OCI-LY7 (cell line): ENCODE results near the gene PIN1. TPM values are rescaled to one million over a fixed set of nuclear protein-coding genes. Genes with fewer than 3 reads are reported as not detected.

ENCODE experiments used
- BruUV-seq: library from RNA; stranded (reverse); fragments of 400-500 nt; replicated peaks from 2 replicates; lab custom pipeline; 2021; lab: Mats Ljungman, UMichigan
- CTCF ChIA-PET: fragments of 300-600 bp; sonication (Branson Sonifier 250); formaldehyde crosslinking; loops from one replicate; lab custom pipeline; 2022; ENCODE audit warnings: antibody characterized with exemption; ENCODE audit not compliant: unreplicated experiment; lab: Charles Lee
- POLR2A ChIA-PET: fragments of 300-600 bp; sonication (Branson Sonifier 250); formaldehyde crosslinking; loops from one replicate; lab custom pipeline; 2022; ENCODE audit warnings: antibody characterized with exemption; lab: Charles Lee
- DNase-seq: peaks from one replicate; pipeline ENCODE4 v3.0.0-alpha.2; 2015; ENCODE audit warnings: low spot score
- H2AFZ ChIP-seq: fragments of 200-600 bp; sonication (generic), shearing (Covaris generic); 2 replicates; pipeline ENCODE4 v1.6.1; 2014; ENCODE audit warnings: mild to moderate bottlenecking, antibody characterized with exemption, low read length, moderate library complexity
- H3K27ac ChIP-seq: fragments of 200-600 bp; sonication (generic); 2 replicates; pipeline ENCODE4 v1.5.1; 2014; ENCODE audit warnings: mixed run types, low read depth, mild to moderate bottlenecking, moderate library complexity, low read length, inconsistent platforms; ENCODE audit not compliant: poor library complexity, severe bottlenecking
- H3K36me3 ChIP-seq: fragments of 200-600 bp; sonication (generic); 2 replicates; pipeline ENCODE4 v1.6.1; 2014; ENCODE audit warnings: mild to moderate bottlenecking, antibody characterized with exemption, low read length, moderate library complexity, mixed read lengths; ENCODE audit not compliant: insufficient read depth
- H3K4me1 ChIP-seq: fragments of 200-600 bp; sonication (generic); 2 replicates; pipeline ENCODE4 v1.5.1; 2014; ENCODE audit warnings: mild to moderate bottlenecking, low read length; ENCODE audit not compliant: insufficient read depth, poor library complexity, severe bottlenecking
- H3K4me2 ChIP-seq: fragments of 200-600 bp; sonication (generic); 2 replicates; pipeline ENCODE4 v1.6.1; 2014; ENCODE audit warnings: mild to moderate bottlenecking, low read length
- H3K4me3 ChIP-seq: fragments of 200-600 bp; sonication (generic); 2 replicates; pipeline ENCODE4 v1.5.1; 2014; ENCODE audit warnings: mild to moderate bottlenecking, low read depth, low read length; ENCODE audit not compliant: poor library complexity, severe bottlenecking
- H3K79me2 ChIP-seq: fragments of 200-600 bp; sonication (generic); 2 replicates; pipeline ENCODE4 v1.6.1; 2016; ENCODE audit warnings: low read depth, mild to moderate bottlenecking, low read length, moderate library complexity, mixed read lengths; ENCODE audit not compliant: insufficient read depth
- H3K9me2 ChIP-seq: fragments of 200-600 bp; sonication (generic); 2 replicates; pipeline ENCODE4 v1.6.1; 2016; ENCODE audit warnings: mild to moderate bottlenecking, low read length, mixed read lengths; ENCODE audit not compliant: insufficient read depth
- H3K9me3 ChIP-seq: fragments of 200-600 bp; sonication (generic); 2 replicates; pipeline ENCODE4 v1.6.1; 2014; ENCODE audit warnings: mild to moderate bottlenecking, mixed run types, low read length, mixed read lengths
- H4K20me1 ChIP-seq: fragments of 200-600 bp; sonication (generic); 2 replicates; pipeline ENCODE4 v1.6.1; 2014; ENCODE audit warnings: mild to moderate bottlenecking, antibody characterized with exemption, low read length, moderate library complexity, mixed read lengths; ENCODE audit not compliant: insufficient read depth
- EZH2phosphoT487 ChIP-seq: fragments of 200-600 bp; sonication (generic); IDR thresholded peaks from 2 replicates; pipeline ENCODE4 v1.6.1; 2018; ENCODE audit warnings: low read depth, borderline replicate concordance, mild to moderate bottlenecking, mixed run types, antibody characterized with exemption, low read length, moderate library complexity, mixed read lengths
- intact Hi-C: fragments of 100-400 bp; cut with micrococcal nuclease; formaldehyde crosslinking; loops from one replicate; pipeline ENCODE4 v1.10.0; 2022; ENCODE audit not compliant: unreplicated experiment
- total RNA-seq, 2 experiments: library from RNA; depleted of rRNA in 1 of 2; stranded (reverse); fragments of >200 nt in 1 of 2; shearing (Covaris generic) in 1 of 2; gene quantifications; 2 replicates each; pipeline ENCODE4 v1.2.3, GENCODE V29; 2014 to 2022
- TF ChIP-seq, protein P1 (sequence below): fragments of 200-600 bp; sonication (generic); conservative IDR thresholded peaks from 2 replicates; pipeline ENCODE4 v1.5.1; 2014; ENCODE audit warnings: mild to moderate bottlenecking, antibody characterized with exemption, low read length, moderate library complexity, mixed read lengths

The PIN1 gene
- total RNA-seq, 2 experiments from 2014 or later, result 86.9 to 137 TPM

- no TSS peak for BruUV-seq
- intact Hi-C loops, result no loop called here
Measured at GRCh38 chr19:9849791-9850190, 14.7 kb downstream of the PIN1 start.

GRCh38 chr19:9850235-9850959 lies 15.3 kb downstream of the PIN1 start:
- no peak overlapping the region for H3K27ac ChIP-seq
- H3K36me3 ChIP-seq, result peaks cover 18% of the 10 kb centered on the region; the same call in 1 of the 2 replicates
- no peak overlapping the region for H3K4me2 ChIP-seq
- DNase-seq, result no peak
- no peaks in the 10 kb centered on the region for H3K9me2 ChIP-seq
- CTCF ChIA-PET, result no interaction called here
- H3K4me1 ChIP-seq, result no peaks in the 10 kb centered on the region
- intact Hi-C loops, result no loop called here
- POLR2A ChIA-PET, result no interaction called here
- H3K4me3 ChIP-seq, result no peak overlapping the region
- H2AFZ ChIP-seq, result no peak overlapping the region
- no peaks in the 10 kb centered on the region for H3K9me3 ChIP-seq
- BruUV-seq, result no TSS peak
- TF ChIP-seq, protein P1, sequence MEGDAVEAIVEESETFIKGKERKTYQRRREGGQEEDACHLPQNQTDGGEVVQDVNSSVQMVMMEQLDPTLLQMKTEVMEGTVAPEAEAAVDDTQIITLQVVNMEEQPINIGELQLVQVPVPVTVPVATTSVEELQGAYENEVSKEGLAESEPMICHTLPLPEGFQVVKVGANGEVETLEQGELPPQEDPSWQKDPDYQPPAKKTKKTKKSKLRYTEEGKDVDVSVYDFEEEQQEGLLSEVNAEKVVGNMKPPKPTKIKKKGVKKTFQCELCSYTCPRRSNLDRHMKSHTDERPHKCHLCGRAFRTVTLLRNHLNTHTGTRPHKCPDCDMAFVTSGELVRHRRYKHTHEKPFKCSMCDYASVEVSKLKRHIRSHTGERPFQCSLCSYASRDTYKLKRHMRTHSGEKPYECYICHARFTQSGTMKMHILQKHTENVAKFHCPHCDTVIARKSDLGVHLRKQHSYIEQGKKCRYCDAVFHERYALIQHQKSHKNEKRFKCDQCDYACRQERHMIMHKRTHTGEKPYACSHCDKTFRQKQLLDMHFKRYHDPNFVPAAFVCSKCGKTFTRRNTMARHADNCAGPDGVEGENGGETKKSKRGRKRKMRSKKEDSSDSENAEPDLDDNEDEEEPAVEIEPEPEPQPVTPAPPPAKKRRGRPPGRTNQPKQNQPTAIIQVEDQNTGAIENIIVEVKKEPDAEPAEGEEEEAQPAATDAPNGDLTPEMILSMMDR, result no peak
- no peak for TF ChIP-seq EZH2phosphoT487
- H3K79me2 ChIP-seq, result no peaks in the 10 kb centered on the region
- H4K20me1 ChIP-seq, result no peaks in the 10 kb centered on the region

More at GRCh38 chr19:9849791-9850190, 14.7 kb downstream of the PIN1 start:
- peaks cover 24% of the 10 kb centered on the region; the same call in 1 of the 2 replicates for H3K36me3 ChIP-seq
- no peaks in the 10 kb centered on the region for H3K9me3 ChIP-seq
- no peaks in the 10 kb centered on the region for H3K79me2 ChIP-seq
- ChIA-PET POLR2A (no interaction called here), CTCF (no interaction called here)
- no peak overlapping the region for H3K4me3 ChIP-seq
- DNase-seq, result no peak
- no peaks in the 10 kb centered on the region for H4K20me1 ChIP-seq
- no peak overlapping the region for H3K27ac ChIP-seq
- no peak overlapping the region for H3K4me2 ChIP-seq
- no peaks in the 10 kb centered on the region for H3K4me1 ChIP-seq
- no peaks in the 10 kb centered on the region for H3K9me2 ChIP-seq
- TF ChIP-seq, protein P1, result no peak
- no peak for TF ChIP-seq EZH2phosphoT487
- H2AFZ ChIP-seq, result no peak overlapping the region

DNA sequence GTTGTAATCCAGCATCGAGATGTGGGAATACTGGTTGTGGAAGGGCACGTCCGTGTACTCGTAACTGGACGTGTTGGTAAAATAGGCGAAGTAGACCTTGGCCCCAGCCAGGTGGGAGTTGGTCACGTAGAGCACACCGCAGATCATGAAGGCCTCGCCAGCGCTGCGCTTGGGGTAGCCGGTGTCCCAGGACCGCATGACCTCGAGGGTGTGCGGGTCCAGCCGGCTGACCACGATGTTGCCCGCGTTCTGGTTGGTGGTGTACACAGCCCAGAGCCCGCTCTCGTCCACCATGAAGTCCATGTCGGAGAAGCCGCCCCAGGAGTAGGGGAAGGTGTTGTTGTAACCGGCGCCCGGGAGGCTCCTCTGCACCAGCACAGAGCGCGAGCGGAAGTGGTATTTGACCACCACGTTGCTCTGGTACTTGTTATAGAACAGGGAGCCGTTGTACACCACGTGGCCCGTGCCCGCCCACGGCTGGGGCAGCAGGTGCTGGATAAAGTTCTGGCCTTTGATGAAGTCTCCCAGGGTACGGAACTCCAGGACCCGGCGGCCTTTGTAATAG lies 19.2 kb downstream of the PIN1 start:
- CTCF ChIA-PET, result no interaction called here
- Histone ChIP-seq H3K4me2 (no peak overlapping the region), H4K20me1 (no peaks in the 10 kb centered on the region), H3K79me2 (no peaks in the 10 kb centered on the region), H3K36me3 (peaks cover 4% of the 10 kb centered on the region; the same call in 1 of the 2 replicates), H3K4me1 (peaks cover 4% of the 10 kb centered on the region), H3K9me2 (no peaks in the 10 kb centered on the region), H3K27ac (no peak overlapping the region), H3K9me3 (no peaks in the 10 kb centered on the region), H3K4me3 (no peak overlapping the region), H2AFZ (no peak overlapping the region)
- TF ChIP-seq, protein P1, result no peak
- no peak for TF ChIP-seq EZH2phosphoT487
- no TSS peak for BruUV-seq
- intact Hi-C loops, result no loop called here
- POLR2A ChIA-PET, result no interaction called here
- no peak for DNase-seq
